HEK293 (cell line): ENCODE data around the gene MAP3K20.

Experiments
- CTCF ChIP-seq: fragments of 450-650 bp; formaldehyde crosslinking; IDR thresholded peaks from 2 replicates; pipeline ENCODE4 v1.5.1; 2016; ENCODE audit warnings: missing biosample characterization, missing genetic modification characterization
- REPIN1 ChIP-seq: fragments of 450-650 bp; formaldehyde crosslinking; IDR thresholded peaks from 2 replicates; pipeline ENCODE4 v1.5.1; 2017; ENCODE audit warnings: missing biosample characterization, missing genetic modification characterization, low read depth
- ZBTB7A ChIP-seq: fragments of 450-650 bp; formaldehyde crosslinking; IDR thresholded peaks from 2 replicates; pipeline ENCODE4 v1.5.1; 2016; ENCODE audit warnings: low read depth, missing biosample characterization, missing genetic modification characterization
- ZFHX2 ChIP-seq: fragments of 450-650 bp; formaldehyde crosslinking; conservative IDR thresholded peaks from 2 replicates; pipeline ENCODE4 v1.5.1; 2016; ENCODE audit warnings: missing biosample characterization, missing genetic modification characterization
- ZNF175 ChIP-seq: fragments of 450-650 bp; formaldehyde crosslinking; IDR thresholded peaks from 2 replicates; pipeline ENCODE4 v1.5.1; 2016; ENCODE audit warnings: missing biosample characterization, missing genetic modification characterization
- ZNF654 ChIP-seq: fragments of 450-650 bp; formaldehyde crosslinking; IDR thresholded peaks from 2 replicates; pipeline ENCODE4 v1.5.1; 2016; ENCODE audit warnings: low read depth, missing biosample characterization, missing genetic modification characterization
- ZNF785 ChIP-seq: fragments of 450-650 bp; formaldehyde crosslinking; IDR thresholded peaks from 2 replicates; pipeline ENCODE4 v1.5.1; 2016; ENCODE audit warnings: missing biosample characterization, missing genetic modification characterization
- ZXDB ChIP-seq: fragments of 450-650 bp; formaldehyde crosslinking; IDR thresholded peaks from 2 replicates; pipeline ENCODE4 v1.5.1; 2016; ENCODE audit warnings: missing biosample characterization, missing genetic modification characterization

- no peak for TF ChIP-seq CTCF (tag by site-specific recombination)
- TF ChIP-seq ZNF654 (tag by site-specific recombination): no peak
- no peak for TF ChIP-seq REPIN1 (tag by site-specific recombination)
- TF ChIP-seq ZXDB (tag by site-specific recombination): no peak
- no peak for TF ChIP-seq ZBTB7A (tag by site-specific recombination)
- no peak for TF ChIP-seq ZFHX2
- TF ChIP-seq ZNF785: no peak
- no peak for TF ChIP-seq ZNF175
Measured at GRCh38 chr2:173238831-173239230, 163.2 kb downstream of the MAP3K20 start.
